Measurements from ENCODE around the gene BRCC3.
"Not testable (repeated sequence)": the region's sequence is repeated elsewhere in the genome, so short reads cannot be mapped to it uniquely, and the experiment has no call there.

DNA sequence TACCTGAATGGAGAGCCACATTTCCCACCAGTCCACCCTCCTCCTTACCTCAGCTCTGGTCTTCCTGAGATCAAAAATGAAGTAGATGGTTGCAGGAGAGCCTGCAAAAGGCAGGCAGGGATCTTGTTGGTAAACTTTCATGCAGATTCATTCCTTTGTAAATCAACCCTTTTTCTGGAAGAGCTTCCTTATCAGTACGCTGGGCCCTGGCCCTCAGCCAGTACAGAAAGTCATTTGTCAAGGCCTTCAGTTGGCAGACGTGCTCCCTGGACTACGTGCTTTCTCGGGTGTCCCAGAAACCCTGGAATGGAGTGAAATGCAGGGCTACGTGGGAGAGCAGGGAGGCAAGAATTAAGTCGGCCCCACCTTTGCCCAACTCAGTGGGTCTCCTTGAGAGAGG, 76.3 kb downstream of the BRCC3 start:
- not testable (repeated sequence) for TF ChIP-seq ZNF274 (IDR thresholded peaks at IDR 0.05; ENCODE audit: low read depth, low read length); YY1 (IDR thresholded peaks at IDR 0.05; ENCODE audit: insufficient read depth, insufficient read length)
